Activated naive CD4-positive, alpha-beta T cell treated with anti-CD3 and anti-CD28 coated beads, Interleukin-2, amount 10 ng/mL, durations not matched to agents 5 hours and 36 hours (primary cell): ENCODE data around the gene GRIFIN. TPM values are rescaled to one million over a fixed set of nuclear protein-coding genes. Genes with fewer than 3 reads are reported as not detected.

Source experiments
- total RNA-seq, 2 experiments: library from RNA; stranded (reverse); gene quantifications; one replicate each; pipeline ENCODE4 v1.2.3, GENCODE V29; 2021

GRIFIN gene
- total RNA-seq = not detected

DNA sequence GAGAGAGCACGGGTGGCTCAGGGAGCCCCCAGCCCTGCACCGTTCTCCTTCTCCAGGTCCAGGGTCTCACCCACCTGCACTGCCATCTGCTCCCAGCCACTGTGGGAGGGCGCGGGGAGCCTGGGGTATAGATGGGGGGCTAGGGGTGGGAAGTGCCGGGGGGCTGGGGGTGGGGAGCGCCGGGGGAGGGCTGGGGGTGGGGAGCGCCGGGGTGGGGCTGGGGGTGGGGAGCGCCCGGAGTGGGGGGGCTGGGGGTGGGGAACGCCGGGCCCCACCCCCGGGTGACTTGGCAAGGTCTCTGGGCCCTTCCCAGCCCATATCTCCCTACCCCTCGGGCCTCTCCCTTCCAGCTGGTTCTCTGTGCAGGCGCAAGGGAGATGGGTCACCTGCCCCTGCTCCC is at the start of gene GRIFIN:
GRIFIN (minus strand) TSS at position 101 of the 400 bp plus-strand sequence; CDS start at position 86, 15 bp downstream.

DNA sequence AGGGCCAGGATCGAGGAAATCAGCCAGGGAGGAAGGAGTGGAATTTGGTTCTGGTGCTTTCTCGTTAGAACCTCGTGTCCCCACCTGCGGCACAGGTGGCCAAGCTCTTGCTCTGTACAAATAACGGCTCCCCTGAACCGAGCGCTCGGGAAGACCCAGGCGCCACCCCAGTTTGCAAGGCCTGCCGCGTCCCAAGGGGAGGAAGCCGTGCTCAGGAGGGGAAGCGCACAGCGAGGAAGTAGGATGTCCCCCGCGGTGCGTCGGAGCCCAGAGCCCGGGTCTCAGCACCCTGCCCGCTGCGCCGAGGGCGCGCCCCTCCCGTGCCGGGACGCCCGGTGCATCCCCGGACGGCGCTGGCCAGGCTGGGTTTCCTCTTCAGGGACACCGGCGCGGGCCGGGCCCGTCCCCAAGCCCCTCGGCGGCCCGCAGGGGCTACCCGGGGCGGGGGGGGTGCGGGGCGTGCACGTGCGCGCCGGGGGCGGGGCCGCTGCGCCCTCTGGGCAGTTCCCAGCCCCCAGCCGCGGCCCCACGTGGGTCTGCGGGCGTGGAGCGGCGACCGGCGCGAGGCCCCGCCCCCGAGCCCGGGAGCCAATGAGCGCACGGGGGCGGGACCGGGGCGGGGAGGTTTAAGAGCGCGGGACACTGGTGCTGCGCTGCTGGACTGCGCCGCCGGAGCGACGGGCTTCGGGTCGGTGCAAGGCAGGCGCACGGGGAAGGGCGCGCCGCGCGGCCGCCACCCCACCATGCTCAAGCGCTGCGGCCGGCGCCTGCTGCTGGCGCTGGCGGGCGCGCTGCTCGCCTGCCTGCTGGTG is 43.1 kb upstream of the GRIFIN start, which contains the start of gene LFNG:
LFNG (plus strand) TSS at position 656 of the 812 bp plus-strand sequence; CDS start at position 744, 88 bp downstream.

Other genes starting within 250 kb of the GRIFIN start
- gene MAD1L1, start 243.5 kb downstream of the GRIFIN start, total RNA-seq = 100 to 1,000 TPM; 139 to 146 TPM
- gene MRM2, start 234.2 kb downstream of the GRIFIN start, total RNA-seq = 10 to 100 TPM; 22.4 to 23.6 TPM
- gene NUDT1, start 234.2 kb downstream of the GRIFIN start, total RNA-seq = 10 to 100 TPM; 69.1 to 72.7 TPM
- 10 to 100 TPM; 25.8 to 26.0 TPM for gene SNX8, start 162.0 kb downstream of the GRIFIN start, total RNA-seq
- 100 to 1,000 TPM; 150 to 154 TPM for gene EIF3B, start 121.6 kb downstream of the GRIFIN start, total RNA-seq
- 10 to 100 TPM; 22.6 to 23.1 TPM for gene CHST12, start 72.8 kb downstream of the GRIFIN start, total RNA-seq
- 10 to 100 TPM; 99.5 to 99.9 TPM for gene LFNG, start 43.4 kb upstream of the GRIFIN start, total RNA-seq
- gene BRAT1, start 79.1 kb upstream of the GRIFIN start, total RNA-seq = 10 to 100 TPM; 31.6 to 33.4 TPM
- gene IQCE, start 82.6 kb upstream of the GRIFIN start, total RNA-seq = 10 to 100 TPM in 1 of 2 experiments, 1 to 10 TPM in 1; 7.5 to 13.7 TPM
- gene TTYH3, start 155.6 kb upstream of the GRIFIN start, total RNA-seq = 10 to 100 TPM; 15.9 to 16.3 TPM
- gene AMZ1, start 211.8 kb upstream of the GRIFIN start, total RNA-seq = under 1 TPM; 0.30 to 0.31 TPM